ENCODE measurements around the gene HARBI1.

- no peak for TF ChIP-seq REST (IDR thresholded peaks at IDR 0.05; ENCODE audit: insufficient read depth in 1 of 2, low read depth in 2 of 2, low read length in 2 of 2)
- no peak for TF ChIP-seq SIN3A (IDR thresholded peaks at IDR 0.05; ENCODE audit: borderline replicate concordance, insufficient read depth, low read length)
- no peak for TF ChIP-seq POLR2AphosphoS5 (IDR thresholded peaks at IDR 0.05; ENCODE audit: low read depth, low read length)
- no peak for TF ChIP-seq TAF1 (IDR thresholded peaks at IDR 0.05; ENCODE audit: borderline replicate concordance, insufficient read depth, low read length)
Observed at GRCh38 chr11:46633291-46634217, 16.5 kb upstream of the HARBI1 start.

All from PFSK-1 (cell line).